Activated naive CD8-positive, alpha-beta T cell treated with anti-CD3 and anti-CD28 coated beads, Interleukin-2, amount 50 U/mL, for 24 hours (primary cell): ENCODE results near the gene TOMM70.
"Not testable (repeated sequence)": the region's sequence is repeated elsewhere in the genome, so short reads cannot be mapped to it uniquely, and the experiment has no call there.

Experiments
- ATAC-seq: fragments of 150-1000 bp; cut with Tn5 transposase; one replicate; pipeline ENCODE4 v1.10.0; 2021
- DNase-seq: peaks from one replicate; pipeline ENCODE4 v3.0.0; 2021
- H3K27ac Mint-ChIP-seq: one replicate; pipeline ENCODE4 v1.8.0; 2021; ENCODE audit warnings: mild to moderate bottlenecking, mixed read lengths
- H3K27me3 Mint-ChIP-seq: one replicate; pipeline ENCODE4 v1.8.0; 2021; ENCODE audit warnings: mixed read lengths
- H3K36me3 Mint-ChIP-seq: one replicate; pipeline ENCODE4 v1.8.0; 2021; ENCODE audit warnings: low read depth, mixed read lengths
- H3K4me1 Mint-ChIP-seq: one replicate; pipeline ENCODE4 v1.8.0; 2021; ENCODE audit warnings: mixed read lengths
- H3K4me3 Mint-ChIP-seq: one replicate; pipeline ENCODE4 v1.8.0; 2021; ENCODE audit warnings: mild to moderate bottlenecking, moderate library complexity, mixed read lengths
- H3K9me3 Mint-ChIP-seq: one replicate; pipeline ENCODE4 v1.8.0; 2021; ENCODE audit warnings: mixed read lengths

Gene TOMM70

GRCh38 chr3:100400780-100401673 is at the start of gene TOMM70, which contains the start of gene LNP1:
Gene TOMM70, minus strand, starts transcription at chr3:100401089. Its CDS starts 140 bp downstream, at chr3:100400949.
Gene LNP1, plus strand, starts transcription at chr3:100401539. Its CDS starts 28,191 bp downstream, at chr3:100429730.
- Mint-ChIP-seq H3K4me3 (peak within 1 kb of the TSS; percentile 96), H3K4me1 (peaks cover 74% of the 10 kb centered on the region), H3K9me3 (peaks cover 4% of the 10 kb centered on the region), H3K27me3 (no peaks in the 10 kb centered on the region), H3K36me3 (peaks cover 35% of the 10 kb centered on the region), H3K27ac (peak within 1 kb of the TSS; percentile 98)
- DNase-seq = peak; percentile 95
- peak; percentile 95 for ATAC-seq

GRCh38 chr3:100449214-100449613 is 48.3 kb upstream of the TOMM70 start:
- no peaks in the 10 kb centered on the region for H3K27me3 Mint-ChIP-seq
- no peaks in the 10 kb centered on the region for H3K9me3 Mint-ChIP-seq
- no peak for ATAC-seq
- H3K4me1 Mint-ChIP-seq = no peaks in the 10 kb centered on the region
- no peak overlapping the region for H3K27ac Mint-ChIP-seq
- DNase-seq = no peak
- H3K36me3 Mint-ChIP-seq = no peaks in the 10 kb centered on the region
- no peak overlapping the region for H3K4me3 Mint-ChIP-seq

GRCh38 chr3:100448079-100448478 is 47.2 kb upstream of the TOMM70 start:
- H3K27me3 Mint-ChIP-seq = no peaks in the 10 kb centered on the region
- no peaks in the 10 kb centered on the region for H3K4me1 Mint-ChIP-seq

GRCh38 chr3:100447067-100447466 is 46.2 kb upstream of the TOMM70 start:
- DNase-seq, H3K27me3 Mint-ChIP-seq, H3K4me3 Mint-ChIP-seq, H3K9me3 Mint-ChIP-seq, ATAC-seq, H3K27ac Mint-ChIP-seq, H3K4me1 Mint-ChIP-seq, H3K36me3 Mint-ChIP-seq: not testable (repeated sequence)

More at GRCh38 chr3:100448079-100448478, 47.2 kb upstream of the TOMM70 start:
- Mint-ChIP-seq H3K4me3 (no peak overlapping the region), H3K27ac (no peak overlapping the region), H3K36me3 (peaks cover 3% of the 10 kb centered on the region), H3K9me3 (no peaks in the 10 kb centered on the region)
- ATAC-seq = no peak
- DNase-seq = no peak

- H3K27ac Mint-ChIP-seq = no peak overlapping the region
Measured at GRCh38 chr3:100443690-100444089, 42.8 kb upstream of the TOMM70 start.

GRCh38 chr3:100440895-100441294 is 40.0 kb upstream of the TOMM70 start:
- ATAC-seq = no peak
- peak overlapping the region; percentile 10 for H3K4me3 Mint-ChIP-seq
- H3K36me3 Mint-ChIP-seq = peaks cover 3% of the 10 kb centered on the region
- H3K27me3 Mint-ChIP-seq = no peaks in the 10 kb centered on the region
- H3K27ac Mint-ChIP-seq = no peak overlapping the region
- DNase-seq = peak; percentile 4
- H3K9me3 Mint-ChIP-seq = no peaks in the 10 kb centered on the region
- H3K4me1 Mint-ChIP-seq = peaks cover 8% of the 10 kb centered on the region

More at GRCh38 chr3:100443690-100444089, 42.8 kb upstream of the TOMM70 start:
- ATAC-seq (no peak), DNase-seq (no peak)
- H3K4me1 Mint-ChIP-seq = peaks cover 8% of the 10 kb centered on the region
- H3K36me3 Mint-ChIP-seq = peaks cover 3% of the 10 kb centered on the region
- H3K9me3 Mint-ChIP-seq = no peaks in the 10 kb centered on the region
- H3K4me3 Mint-ChIP-seq = no peak overlapping the region
- no peaks in the 10 kb centered on the region for H3K27me3 Mint-ChIP-seq

- no peak overlapping the region for H3K4me3 Mint-ChIP-seq
- H3K9me3 Mint-ChIP-seq = peaks cover 6% of the 10 kb centered on the region
- ATAC-seq = no peak
- DNase-seq = no peak
- no peaks in the 10 kb centered on the region for H3K27me3 Mint-ChIP-seq
- peaks cover 2% of the 10 kb centered on the region for H3K36me3 Mint-ChIP-seq
- no peak overlapping the region for H3K27ac Mint-ChIP-seq
- peaks cover 8% of the 10 kb centered on the region for H3K4me1 Mint-ChIP-seq
Measured at GRCh38 chr3:100438623-100438974, 37.7 kb upstream of the TOMM70 start.

- H3K27ac Mint-ChIP-seq = no peak overlapping the region
- ATAC-seq (no peak), DNase-seq (no peak)
- H3K27me3 Mint-ChIP-seq = no peaks in the 10 kb centered on the region
- peaks cover 8% of the 10 kb centered on the region for H3K4me1 Mint-ChIP-seq
- H3K4me3 Mint-ChIP-seq = no peak overlapping the region
- H3K9me3 Mint-ChIP-seq = peaks cover 6% of the 10 kb centered on the region
- peaks cover 2% of the 10 kb centered on the region for H3K36me3 Mint-ChIP-seq
Measured at GRCh38 chr3:100437721-100438622, 37.1 kb upstream of the TOMM70 start.

- no peaks in the 10 kb centered on the region for H3K27me3 Mint-ChIP-seq
- H3K4me3 Mint-ChIP-seq = no peak overlapping the region
- peaks cover 8% of the 10 kb centered on the region for H3K4me1 Mint-ChIP-seq
- DNase-seq (no peak), ATAC-seq (no peak)
- H3K27ac Mint-ChIP-seq = no peak overlapping the region
- peaks cover 6% of the 10 kb centered on the region for H3K9me3 Mint-ChIP-seq
- peaks cover 2% of the 10 kb centered on the region for H3K36me3 Mint-ChIP-seq
Measured at GRCh38 chr3:100436951-100437350, 36.1 kb upstream of the TOMM70 start.

GRCh38 chr3:100429187-100429716 is 28.4 kb upstream of the TOMM70 start:
- no peak overlapping the region for H3K4me3 Mint-ChIP-seq
- H3K36me3 Mint-ChIP-seq = no peaks in the 10 kb centered on the region
- H3K27ac Mint-ChIP-seq = no peak overlapping the region
- no peaks in the 10 kb centered on the region for H3K27me3 Mint-ChIP-seq
- DNase-seq (no peak), ATAC-seq (no peak)
- H3K9me3 Mint-ChIP-seq = no peaks in the 10 kb centered on the region
- H3K4me1 Mint-ChIP-seq = no peaks in the 10 kb centered on the region

- no peaks in the 10 kb centered on the region for H3K27me3 Mint-ChIP-seq
- no peaks in the 10 kb centered on the region for H3K36me3 Mint-ChIP-seq
- DNase-seq (no peak), ATAC-seq (no peak)
- H3K27ac Mint-ChIP-seq = no peak overlapping the region
- H3K4me3 Mint-ChIP-seq = no peak overlapping the region
- H3K9me3 Mint-ChIP-seq = no peaks in the 10 kb centered on the region
- H3K4me1 Mint-ChIP-seq = no peaks in the 10 kb centered on the region
Measured at GRCh38 chr3:100427699-100428098, 26.8 kb upstream of the TOMM70 start.

- Mint-ChIP-seq H3K27me3 (no peaks in the 10 kb centered on the region), H3K4me1 (no peaks in the 10 kb centered on the region), H3K36me3 (no peaks in the 10 kb centered on the region), H3K4me3 (no peak overlapping the region), H3K9me3 (no peaks in the 10 kb centered on the region), H3K27ac (no peak overlapping the region)
- no peak for ATAC-seq
- DNase-seq = no peak
Measured at GRCh38 chr3:100426067-100426682, 25.3 kb upstream of the TOMM70 start.

GRCh38 chr3:100425316-100425715 is 24.4 kb upstream of the TOMM70 start:
- ATAC-seq = no peak
- DNase-seq = no peak
- H3K36me3 Mint-ChIP-seq = no peaks in the 10 kb centered on the region
- H3K9me3 Mint-ChIP-seq = no peaks in the 10 kb centered on the region
- no peak overlapping the region for H3K4me3 Mint-ChIP-seq
- H3K27me3 Mint-ChIP-seq = no peaks in the 10 kb centered on the region
- H3K27ac Mint-ChIP-seq = no peak overlapping the region
- H3K4me1 Mint-ChIP-seq = no peaks in the 10 kb centered on the region

GRCh38 chr3:100424261-100424660 is 23.4 kb upstream of the TOMM70 start:
- Mint-ChIP-seq H3K4me3 (no peak overlapping the region), H3K4me1 (no peaks in the 10 kb centered on the region), H3K9me3 (no peaks in the 10 kb centered on the region), H3K27ac (no peak overlapping the region), H3K27me3 (no peaks in the 10 kb centered on the region), H3K36me3 (no peaks in the 10 kb centered on the region)
- DNase-seq (no peak), ATAC-seq (no peak)
